Brain microvascular endothelial cell (primary cell): ENCODE measurements around the gene PCGF5.
A peak's percentile ranks its signal among the peaks of the same experiment; 100 is the strongest.
"Not testable (repeated sequence)": the region's sequence is repeated elsewhere in the genome, so short reads cannot be mapped to it uniquely, and the experiment has no call there.

Experiments used
- DNase-seq: peaks from one replicate; pipeline ENCODE4 v3.0.0-alpha.2; 2020
- H3K27ac ChIP-seq: fragments of 250-450 bp; sonication (Bioruptor Pico); 2 replicates; pipeline ENCODE4 v1.5.1; 2020; ENCODE audit warnings: mild to moderate bottlenecking, moderate library complexity
- H3K27me3 ChIP-seq: fragments of 250-450 bp; sonication (Bioruptor Pico); replicated peaks from 2 replicates; pipeline ENCODE4 v1.5.1; 2020; ENCODE audit warnings: mild to moderate bottlenecking
- H3K36me3 ChIP-seq: fragments of 250-450 bp; sonication (Bioruptor Pico); replicated peaks from 2 replicates; pipeline ENCODE4 v1.5.1; 2020; ENCODE audit warnings: mild to moderate bottlenecking
- H3K4me3 ChIP-seq: 2 replicates; pipeline ENCODE4 v1.5.1; 2011; ENCODE audit warnings: low read depth, mild to moderate bottlenecking, control low read depth, low read length, moderate library complexity
- CTCF ChIP-seq: IDR thresholded peaks from 2 replicates; pipeline ENCODE4 v1.5.1; 2011; ENCODE audit warnings: low read depth, mild to moderate bottlenecking, moderate library complexity, low read length, control low read depth, inconsistent platforms; ENCODE audit errors: missing control alignments
- in situ Hi-C: cut with HindIII; loops from 2 replicates; pipeline ENCODE4 v1.10.0; 2017; ENCODE audit warnings: low sequenced_read_pairs, low pct_ligation_motif_present

Gene PCGF5

GRCh38 chr10:91313796-91314485, 93.5 kb downstream of the PCGF5 start:
- in situ Hi-C loops, result no loop called here
- peak overlapping the region; percentile 49 for H3K27ac ChIP-seq
- no peaks in the 10 kb centered on the region for H3K27me3 ChIP-seq
- H3K4me3 ChIP-seq, result no peak overlapping the region
- peak; percentile 48 for DNase-seq
- no peak for TF ChIP-seq CTCF
- no peaks in the 10 kb centered on the region for H3K36me3 ChIP-seq

GRCh38 chr10:91316486-91316885, 96.0 kb downstream of the PCGF5 start:
- in situ Hi-C loops, result no loop called here

GRCh38 chr10:91317541-91317940, 97.1 kb downstream of the PCGF5 start:
- DNase-seq, result no peak
- Histone ChIP-seq H3K27me3 (no peaks in the 10 kb centered on the region), H3K36me3 (no peaks in the 10 kb centered on the region), H3K4me3 (no peak overlapping the region), H3K27ac (no peak overlapping the region)
- in situ Hi-C loops, result no loop called here
- no peak for TF ChIP-seq CTCF

More at GRCh38 chr10:91316486-91316885, 96.0 kb downstream of the PCGF5 start:
- Histone ChIP-seq H3K27me3 (no peaks in the 10 kb centered on the region), H3K27ac (no peak overlapping the region), H3K4me3 (no peak overlapping the region), H3K36me3 (no peaks in the 10 kb centered on the region)
- no peak for TF ChIP-seq CTCF
- no peak for DNase-seq

- in situ Hi-C loops, result no loop called here
- no peak overlapping the region for H3K27ac ChIP-seq
- DNase-seq, result no peak
Measured at GRCh38 chr10:91319336-91319735, 98.9 kb downstream of the PCGF5 start.

GRCh38 chr10:91323293-91323905, 102.9 kb downstream of the PCGF5 start:
- H3K4me3 ChIP-seq, in situ Hi-C loops: not testable (repeated sequence)

More at GRCh38 chr10:91319336-91319735, 98.9 kb downstream of the PCGF5 start:
- no peaks in the 10 kb centered on the region for H3K27me3 ChIP-seq
- H3K4me3 ChIP-seq, result no peak overlapping the region
- H3K36me3 ChIP-seq, result no peaks in the 10 kb centered on the region
- no peak for TF ChIP-seq CTCF

GRCh38 chr10:91328320-91328984, 108.0 kb downstream of the PCGF5 start:
- Histone ChIP-seq H3K27me3 (no peaks in the 10 kb centered on the region), H3K27ac (no peak overlapping the region), H3K4me3 (no peak overlapping the region), H3K36me3 (no peaks in the 10 kb centered on the region)
- in situ Hi-C loops, result no loop called here
- DNase-seq, result no peak
- TF ChIP-seq CTCF, result no peak

More at GRCh38 chr10:91323293-91323905, 102.9 kb downstream of the PCGF5 start:
- not testable (repeated sequence) for H3K36me3 ChIP-seq, H3K27me3 ChIP-seq, DNase-seq, H3K27ac ChIP-seq
